NCI-H446 (cell line): ENCODE results near the gene IL9R.
"Not testable (repeated sequence)": the region's sequence is repeated elsewhere in the genome, so short reads cannot be mapped to it uniquely, and the experiment has no call there.

Experiments
- DNase-seq, 2 experiments: peaks; one replicate each; lab custom pipeline; 2025; lab: John Stamatoyannopoulos, UW

The IL9R gene

DNA sequence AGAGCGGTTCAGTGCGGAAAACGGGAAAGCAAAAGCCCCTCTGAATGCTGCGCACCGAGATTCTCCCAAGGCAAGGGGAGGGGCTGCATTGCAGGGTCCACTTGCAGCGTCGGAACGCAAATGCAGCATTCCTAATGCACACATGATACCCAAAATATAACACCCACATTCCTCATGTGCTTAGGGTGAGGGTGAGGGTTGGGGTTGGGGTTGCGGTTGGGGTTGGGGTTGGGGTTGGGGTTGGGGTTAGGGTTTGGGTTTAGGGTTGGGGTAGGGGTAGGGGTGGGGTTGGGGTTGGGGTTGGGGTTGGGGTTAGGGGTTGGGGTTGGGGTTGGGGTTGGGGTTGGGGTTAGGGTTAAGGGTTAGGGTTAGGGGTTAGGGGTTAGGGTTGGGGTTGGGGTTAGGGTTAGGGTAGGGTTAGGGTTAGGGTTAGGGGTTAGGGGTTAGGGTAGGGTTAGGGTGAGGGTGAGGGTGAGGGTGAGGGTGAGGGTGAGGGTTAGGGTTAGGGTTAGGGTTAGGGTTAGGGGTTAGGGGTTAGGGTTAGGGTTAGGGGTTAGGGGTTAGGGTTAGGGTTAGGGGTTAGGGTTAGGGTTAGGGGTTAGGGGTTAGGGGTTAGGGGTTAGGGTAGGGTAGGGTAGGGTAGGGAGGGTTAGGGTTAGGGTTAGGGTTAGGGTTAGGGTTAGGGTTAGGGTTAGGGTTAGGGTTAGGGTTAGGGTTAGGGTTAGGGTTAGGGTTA is 32.4 kb downstream of the IL9R start:
- DNase-seq, result not testable (repeated sequence)

DNA sequence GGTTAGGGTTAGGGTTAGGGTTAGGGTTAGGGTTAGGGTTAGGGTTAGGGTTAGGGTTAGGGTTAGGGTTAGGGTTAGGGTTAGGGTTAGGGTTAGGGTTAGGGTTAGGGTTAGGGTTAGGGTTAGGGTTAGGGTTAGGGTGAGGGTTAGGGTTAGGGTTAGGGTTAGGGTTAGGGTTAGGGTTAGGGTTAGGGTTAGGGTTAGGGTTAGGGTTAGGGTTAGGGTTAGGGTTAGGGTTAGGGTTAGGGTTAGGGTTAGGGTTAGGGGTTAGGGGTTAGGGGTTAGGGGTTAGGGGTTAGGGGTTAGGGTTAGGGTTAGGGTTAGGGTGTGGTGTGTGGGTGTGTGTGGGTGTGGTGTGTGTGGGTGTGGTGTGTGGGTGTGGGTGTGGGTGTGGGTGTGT is 33.0 kb downstream of the IL9R start:
- DNase-seq, result not testable (repeated sequence)
